ENCODE results near the gene AMOT.
"Not testable (repeated sequence)": the region's sequence is repeated elsewhere in the genome, so short reads cannot be mapped to it uniquely, and the experiment has no call there.

The AMOT gene

GRCh38 chrX:112840382-112841113 lies at the start of gene AMOT:
AMOT (minus strand) TSS chrX:112840831; CDS start chrX:112823126, 17,705 bp downstream.
- DNase-seq (ENCODE audit: low read depth in 1 of 2, low spot score in 1 of 2): peak; percentile 3 to 27

GRCh38 chrX:112889400-112889799 lies 48.8 kb upstream of the AMOT start:
- no peak for DNase-seq (ENCODE audit: low read depth in 1 of 2, low spot score in 1 of 2)

GRCh38 chrX:112888916-112889315 lies 48.3 kb upstream of the AMOT start:
- DNase-seq (ENCODE audit: low read depth in 1 of 2, low spot score in 1 of 2): no peak

GRCh38 chrX:112877771-112878173 lies 37.1 kb upstream of the AMOT start:
- DNase-seq (ENCODE audit: low read depth in 1 of 2, low spot score in 1 of 2): no peak

- no peak for DNase-seq (ENCODE audit: low read depth in 1 of 2, low spot score in 1 of 2)
Observed at GRCh38 chrX:112874614-112875013, 34.0 kb upstream of the AMOT start.

GRCh38 chrX:112874175-112874574 lies 33.5 kb upstream of the AMOT start:
- no peak for DNase-seq (ENCODE audit: low read depth in 1 of 2, low spot score in 1 of 2)

- no peak for DNase-seq (ENCODE audit: low read depth in 1 of 2, low spot score in 1 of 2)
Observed at GRCh38 chrX:112868586-112868985, 28.0 kb upstream of the AMOT start.

- DNase-seq (ENCODE audit: low read depth in 1 of 2, low spot score in 1 of 2): no peak
Observed at GRCh38 chrX:112867570-112867969, 26.9 kb upstream of the AMOT start.

- DNase-seq (ENCODE audit: low read depth in 1 of 2, low spot score in 1 of 2): no peak
Observed at GRCh38 chrX:112866175-112866574, 25.5 kb upstream of the AMOT start.

- no peak for DNase-seq (ENCODE audit: low read depth in 1 of 2, low spot score in 1 of 2)
Observed at GRCh38 chrX:112865464-112866025, 24.9 kb upstream of the AMOT start.

- no peak for DNase-seq (ENCODE audit: low read depth in 1 of 2, low spot score in 1 of 2)
Observed at GRCh38 chrX:112863850-112864249, 23.2 kb upstream of the AMOT start.

- no peak for DNase-seq (ENCODE audit: low read depth in 1 of 2, low spot score in 1 of 2)
Observed at GRCh38 chrX:112857478-112857878, 16.8 kb upstream of the AMOT start.

- not testable (repeated sequence) for DNase-seq (ENCODE audit: low read depth in 1 of 2, low spot score in 1 of 2)
Observed at GRCh38 chrX:112854901-112855300, 14.3 kb upstream of the AMOT start.

- no peak for DNase-seq (ENCODE audit: low read depth in 1 of 2, low spot score in 1 of 2)
Observed at GRCh38 chrX:112852851-112853250, 12.2 kb upstream of the AMOT start.

- DNase-seq (ENCODE audit: low read depth in 1 of 2, low spot score in 1 of 2): no peak
Observed at GRCh38 chrX:112851806-112852205, 11.2 kb upstream of the AMOT start.

- no peak for DNase-seq (ENCODE audit: low read depth in 1 of 2, low spot score in 1 of 2)
Observed at GRCh38 chrX:112851161-112851779, 10.6 kb upstream of the AMOT start.

GRCh38 chrX:112849016-112849415 lies 8.4 kb upstream of the AMOT start:
- no peak for DNase-seq (ENCODE audit: low read depth in 1 of 2, low spot score in 1 of 2)

- DNase-seq (ENCODE audit: low read depth in 1 of 2, low spot score in 1 of 2): no peak
Observed at GRCh38 chrX:112846782-112847181, 6.2 kb upstream of the AMOT start.

- DNase-seq (ENCODE audit: low read depth in 1 of 2, low spot score in 1 of 2): no peak
Observed at GRCh38 chrX:112846187-112846586, 5.6 kb upstream of the AMOT start.

- DNase-seq (ENCODE audit: low read depth in 1 of 2, low spot score in 1 of 2): no peak
Observed at GRCh38 chrX:112844250-112844649, 3.6 kb upstream of the AMOT start.

- DNase-seq (ENCODE audit: low read depth in 1 of 2, low spot score in 1 of 2): no peak
Observed at GRCh38 chrX:112841820-112842157, 1.2 kb upstream of the AMOT start.

- DNase-seq (ENCODE audit: low read depth in 1 of 2, low spot score in 1 of 2): peak; percentile 28 to 61
Observed at GRCh38 chrX:112841114-112841819, 636 bp upstream of the AMOT start.

Data from activated CD4-positive, alpha-beta T cell treated with anti-CD3 and anti-CD28 coated beads, Interleukin-2, amount 50 U/mL, for 24 hours (primary cell).